Testis (tissue), 3 donors: Measurements from ENCODE around the gene DOK3. TPM values are rescaled to one million over a fixed set of nuclear protein-coding genes. Genes with fewer than 3 reads are reported as not detected.

Experiments used
- DNase-seq: peaks from one replicate; pipeline ENCODE4 v3.0.0-alpha.2; 2019
- H3K27ac ChIP-seq, 2 donors: fragments of 200-600 bp; sonication (generic); one replicate each; pipeline ENCODE4 v1.5.1; 2019
- H3K27me3 ChIP-seq: fragments of 200-600 bp; sonication (generic); one replicate; pipeline ENCODE4 v1.5.1; 2019
- H3K36me3 ChIP-seq: fragments of 200-600 bp; sonication (generic); one replicate; pipeline ENCODE4 v1.5.1; 2017; ENCODE audit warnings: low read depth; ENCODE audit errors: missing control alignments
- H3K4me1 ChIP-seq: fragments of 200-600 bp; sonication (generic); one replicate; pipeline ENCODE4 v1.5.1; 2019
- H3K4me3 ChIP-seq, 2 donors: fragments of 200-600 bp; sonication (generic); one replicate each; pipeline ENCODE4 v1.5.1; 2017 to 2019
- H3K9me3 ChIP-seq: fragments of 200-600 bp; sonication (generic); one replicate; pipeline ENCODE4 v1.5.1; 2017
- POLR2A ChIP-seq: fragments of 450-650 bp; IDR thresholded peaks from one replicate; pipeline ENCODE4 v1.6.1; 2017; ENCODE audit warnings: antibody characterized with exemption, mild to moderate bottlenecking, moderate library complexity
- WGBS, 2 donors: methylation state at CpG; one replicate each; pipeline ENCODE4 v1.1.5; 2018; 5-methylcytosine and 5-hydroxymethylcytosine counted together
- intact Hi-C: fragments of 100-400 bp; cut with DNase I; formaldehyde crosslinking; loops from one replicate; pipeline ENCODE4 v1.15.1; 2023; ENCODE audit warnings: low total_unique reads
- polyA plus RNA-seq: library from polyadenylated mRNA; stranded (reverse); fragments of 350-450 nt; fragmentation: Illumina TruSeq; extraction: RNeasy Lipid Tissue Mini Kit (QIAGEN cat#74804); gene quantifications from one replicate; pipeline ENCODE4 v1.2.3, GENCODE V29; 2014; ENCODE audit warnings: low read depth, low replicate concordance; ENCODE audit not compliant: insufficient read depth
- total RNA-seq, 2 donors: library from RNA; depleted of rRNA; stranded (reverse); fragments of >200 nt; gene quantifications; one replicate each; pipeline ENCODE4 v1.2.3, GENCODE V29; 2016
- TF ChIP-seq, protein P1 (sequence below), 3 experiments: fragments of 450-650 bp in 2 of 3; fragments of 200-600 bp in 1 of 3; sonication (generic) in 1 of 3; IDR thresholded peaks; one replicate each; pipeline ENCODE4 v1.5.1; 2016 to 2019; ENCODE audit warnings: antibody characterized with exemption in 3 of 3, mild to moderate bottlenecking in 2 of 3, moderate library complexity in 1 of 3

Gene DOK3
- total and polyA plus RNA-seq, 3 donors from 2014 or later = 10.4 to 18.7 (median 10.7) TPM

DNA sequence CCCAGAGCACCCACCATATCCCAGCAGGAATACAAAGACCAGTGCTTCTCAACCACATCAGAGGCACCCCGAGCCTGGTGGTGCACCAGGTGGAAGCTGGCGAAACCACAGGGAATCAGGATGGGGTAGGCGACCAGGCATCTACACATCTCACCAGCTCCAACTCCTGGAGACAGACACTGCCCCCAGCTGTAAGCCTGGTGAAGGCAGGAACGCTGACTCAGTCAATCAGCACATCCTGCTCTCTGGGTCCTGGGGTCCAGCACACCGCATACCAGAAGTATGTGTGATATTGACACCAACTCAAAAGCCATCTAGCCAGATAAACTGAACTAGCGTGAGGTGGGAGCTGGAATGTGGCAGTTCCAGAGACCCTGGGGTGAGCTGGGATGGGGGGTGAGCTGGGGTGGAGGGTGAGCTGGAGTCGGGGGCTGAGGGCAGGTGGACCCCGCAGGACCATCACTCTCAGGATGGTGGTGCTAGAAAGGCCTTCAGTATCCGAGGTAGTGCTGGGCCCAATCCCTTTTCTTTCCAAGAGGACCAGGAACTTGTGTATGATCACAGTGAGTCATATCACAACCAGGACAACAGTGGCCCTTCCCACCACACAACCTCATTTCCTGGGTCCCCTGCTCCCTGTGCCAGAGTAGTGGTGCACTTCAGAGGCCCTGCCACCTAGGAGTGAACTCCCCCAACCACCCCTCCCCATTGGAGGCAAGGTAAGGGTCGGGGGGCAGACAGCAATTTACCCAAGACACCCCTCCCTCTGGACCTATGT is 38.7 kb downstream of the DOK3 start:
- DNase-seq = no peak
- TF ChIP-seq, protein P1, sequence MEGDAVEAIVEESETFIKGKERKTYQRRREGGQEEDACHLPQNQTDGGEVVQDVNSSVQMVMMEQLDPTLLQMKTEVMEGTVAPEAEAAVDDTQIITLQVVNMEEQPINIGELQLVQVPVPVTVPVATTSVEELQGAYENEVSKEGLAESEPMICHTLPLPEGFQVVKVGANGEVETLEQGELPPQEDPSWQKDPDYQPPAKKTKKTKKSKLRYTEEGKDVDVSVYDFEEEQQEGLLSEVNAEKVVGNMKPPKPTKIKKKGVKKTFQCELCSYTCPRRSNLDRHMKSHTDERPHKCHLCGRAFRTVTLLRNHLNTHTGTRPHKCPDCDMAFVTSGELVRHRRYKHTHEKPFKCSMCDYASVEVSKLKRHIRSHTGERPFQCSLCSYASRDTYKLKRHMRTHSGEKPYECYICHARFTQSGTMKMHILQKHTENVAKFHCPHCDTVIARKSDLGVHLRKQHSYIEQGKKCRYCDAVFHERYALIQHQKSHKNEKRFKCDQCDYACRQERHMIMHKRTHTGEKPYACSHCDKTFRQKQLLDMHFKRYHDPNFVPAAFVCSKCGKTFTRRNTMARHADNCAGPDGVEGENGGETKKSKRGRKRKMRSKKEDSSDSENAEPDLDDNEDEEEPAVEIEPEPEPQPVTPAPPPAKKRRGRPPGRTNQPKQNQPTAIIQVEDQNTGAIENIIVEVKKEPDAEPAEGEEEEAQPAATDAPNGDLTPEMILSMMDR (IDR thresholded peaks at IDR 0.05) = no peak
- no peak for TF ChIP-seq POLR2A
- Histone ChIP-seq H3K4me3 (no peak overlapping the region), H3K36me3 (no peaks in the 10 kb centered on the region), H3K9me3 (no peaks in the 10 kb centered on the region), H3K27me3 (no peaks in the 10 kb centered on the region), H3K4me1 (peaks cover 25% of the 10 kb centered on the region), H3K27ac (no peak overlapping the region)
- intact Hi-C loops = no loop called here
- 84 to 87% methylated on average over 10 of the region's 10 CpGs for WGBS, 2 donors

DNA sequence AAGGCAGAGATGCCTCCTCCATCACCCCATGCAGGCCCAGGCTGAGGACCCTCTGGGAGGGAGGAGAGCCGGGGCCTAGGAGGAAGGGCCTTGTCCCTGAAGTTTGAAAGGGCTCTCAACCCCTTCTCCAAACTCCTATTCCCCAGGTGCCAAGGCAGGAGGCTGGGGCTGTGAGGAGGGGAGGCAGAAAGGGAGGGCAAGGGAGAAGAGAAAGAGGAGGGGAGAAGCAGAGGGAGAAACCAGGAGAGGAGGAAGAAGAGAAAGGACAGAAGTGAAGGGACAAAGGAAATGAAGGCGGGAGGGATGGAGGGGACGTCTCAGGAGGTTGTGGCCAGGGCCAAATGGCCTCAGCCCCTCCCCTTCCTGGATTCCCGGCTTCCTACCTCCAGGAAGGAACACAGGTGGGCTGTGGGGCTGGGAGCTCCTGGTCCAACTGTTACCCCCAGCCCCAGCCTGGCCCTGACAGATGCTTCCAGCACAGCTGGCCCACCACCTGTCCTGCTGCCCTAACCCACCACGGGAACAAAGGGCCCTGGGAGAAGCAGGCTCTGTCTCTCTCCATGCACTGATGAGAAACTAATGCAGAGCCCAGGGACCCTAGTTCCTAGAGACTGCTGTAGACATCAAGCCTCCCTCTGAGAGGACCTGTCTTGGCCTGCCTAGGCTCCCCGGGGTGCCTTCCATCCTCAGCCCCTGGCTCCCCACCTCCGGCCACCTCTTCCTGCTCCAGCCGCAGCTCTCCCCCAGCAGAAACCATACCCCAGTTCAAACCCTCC is 39.7 kb downstream of the DOK3 start:
- no peaks in the 10 kb centered on the region for H3K36me3 ChIP-seq
- H3K4me1 ChIP-seq = peaks cover 24% of the 10 kb centered on the region
- no peaks in the 10 kb centered on the region for H3K9me3 ChIP-seq
- no peak for DNase-seq
- intact Hi-C loops = no loop called here
- H3K27ac ChIP-seq = no peak overlapping the region
- 74 to 79% methylated on average over 7 to 8 of the region's 8 CpGs for WGBS, 2 donors
- H3K27me3 ChIP-seq = no peaks in the 10 kb centered on the region
- TF ChIP-seq, protein P1 (IDR thresholded peaks at IDR 0.05) = no peak
- no peak for TF ChIP-seq POLR2A
- H3K4me3 ChIP-seq = no peak overlapping the region

DNA sequence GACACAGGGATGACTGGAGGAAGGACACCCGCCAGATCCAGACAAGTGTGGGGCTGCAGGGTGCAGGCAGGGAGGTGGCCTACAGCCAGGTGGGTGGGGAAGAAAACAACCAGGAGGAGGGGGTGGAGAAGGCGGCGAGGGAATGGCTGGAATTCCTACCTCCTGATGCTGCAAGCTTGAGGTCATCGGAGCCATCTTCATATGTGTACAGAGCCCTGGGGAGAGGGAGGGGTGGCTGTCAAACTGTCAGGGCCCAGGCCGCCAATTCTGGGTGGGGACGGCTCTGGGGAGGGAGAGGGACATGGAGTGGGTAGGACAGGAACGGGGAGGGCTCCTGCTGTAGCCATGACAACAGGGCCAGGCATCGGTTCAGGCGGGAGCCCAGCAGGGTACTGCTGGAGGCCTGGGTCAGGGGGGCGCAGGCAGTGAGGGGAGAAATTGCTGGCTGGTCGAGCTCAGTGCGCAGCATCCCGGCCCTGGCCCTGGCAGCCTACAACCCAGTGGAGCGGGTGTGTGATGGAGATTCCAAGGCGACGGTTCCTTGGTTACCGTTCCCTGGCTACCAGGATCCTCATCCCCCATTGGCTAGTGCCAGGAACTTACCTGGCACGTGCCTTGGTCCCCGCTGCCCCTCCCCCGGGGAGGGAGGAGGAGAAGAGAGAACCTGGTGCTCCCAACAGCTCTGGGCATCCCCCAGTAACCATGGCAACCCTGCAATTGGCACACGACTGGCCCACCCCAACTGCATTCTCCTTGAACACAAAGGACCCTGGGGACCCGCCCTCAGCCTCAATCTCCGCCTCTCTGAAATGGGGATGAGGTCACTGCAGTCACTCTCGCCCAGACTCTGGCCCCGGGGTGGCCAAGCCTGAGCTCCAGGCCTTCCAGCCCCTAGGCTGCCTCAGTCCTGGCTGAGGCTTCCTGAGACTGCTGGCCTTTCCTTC is 40.7 kb downstream of the DOK3 start:
- 70 to 79% methylated on average over 15 to 24 of the region's 25 CpGs for WGBS, 2 donors
- intact Hi-C loops = no loop called here
- H3K4me1 ChIP-seq = peaks cover 14% of the 10 kb centered on the region
- H3K9me3 ChIP-seq = no peaks in the 10 kb centered on the region
- H3K4me3 ChIP-seq = no peak overlapping the region
- H3K27me3 ChIP-seq = no peaks in the 10 kb centered on the region
- no peak for DNase-seq
- no peaks in the 10 kb centered on the region for H3K36me3 ChIP-seq
- TF ChIP-seq, protein P1 (IDR thresholded peaks at IDR 0.05) = no peak
- TF ChIP-seq POLR2A = no peak
- no peak overlapping the region for H3K27ac ChIP-seq

GRCh38 chr5:177468329-177468684 is 41.3 kb downstream of the DOK3 start:
- TF ChIP-seq, protein P1 (IDR thresholded peaks at IDR 0.05) = no peak
- no peak for TF ChIP-seq POLR2A
- no peak overlapping the region for H3K27ac ChIP-seq
- no peaks in the 10 kb centered on the region for H3K36me3 ChIP-seq
- peaks cover 12% of the 10 kb centered on the region for H3K4me1 ChIP-seq
- H3K9me3 ChIP-seq = no peaks in the 10 kb centered on the region
- WGBS, 2 donors = 100% methylated on average over 2 of the region's 2 CpGs; no CpG with 5 or more reads in 1 of the 2 donors
- no peak overlapping the region for H3K4me3 ChIP-seq
- intact Hi-C loops = no loop called here
- DNase-seq = no peak
- H3K27me3 ChIP-seq = no peaks in the 10 kb centered on the region
